OCI-LY1 (cell line): ENCODE measurements around the gene GAS2L2.
A peak's percentile ranks its signal among the peaks of the same experiment; 100 is the strongest.

Experiments used
- H2AFZ ChIP-seq: fragments of 200-600 bp; sonication (generic), shearing (Covaris generic); 2 replicates; pipeline ENCODE4 v1.6.0; 2014; ENCODE audit warnings: antibody characterized with exemption, mild to moderate bottlenecking, low read length
- H3F3A ChIP-seq: fragments of 200-600 bp; sonication (generic), shearing (Covaris generic); 2 replicates; pipeline ENCODE4 v1.6.0; 2014; ENCODE audit warnings: mild to moderate bottlenecking, antibody characterized with exemption, low read length, moderate library complexity; ENCODE audit not compliant: insufficient read depth
- H3K27ac ChIP-seq: fragments of 200-600 bp; sonication (generic); 2 replicates; pipeline ENCODE4 v1.5.1; 2014; ENCODE audit warnings: low read length, mixed run types, mild to moderate bottlenecking, low read depth; ENCODE audit not compliant: poor library complexity, severe bottlenecking
- H3K27me3 ChIP-seq: fragments of 200-600 bp; sonication (generic); 2 replicates; pipeline ENCODE4 v1.6.0; 2014; ENCODE audit warnings: antibody characterized with exemption, mild to moderate bottlenecking, low read length, moderate library complexity; ENCODE audit not compliant: insufficient read depth
- H3K36me3 ChIP-seq: fragments of 200-600 bp; sonication (generic); 2 replicates; pipeline ENCODE4 v1.6.1; 2014; ENCODE audit warnings: mild to moderate bottlenecking, antibody characterized with exemption, low read length, moderate library complexity, mixed read lengths; ENCODE audit not compliant: insufficient read depth
- H3K4me1 ChIP-seq: fragments of 200-600 bp; sonication (generic); 2 replicates; pipeline ENCODE4 v1.5.1; 2014; ENCODE audit warnings: mild to moderate bottlenecking, low read length, moderate library complexity; ENCODE audit not compliant: insufficient read depth, severe bottlenecking
- H3K4me2 ChIP-seq: fragments of 200-600 bp; sonication (generic), shearing (Covaris generic); 2 replicates; pipeline ENCODE4 v1.6.1; 2014; ENCODE audit warnings: low read length
- H3K4me3 ChIP-seq: fragments of 200-600 bp; sonication (generic); 2 replicates; pipeline ENCODE4 v1.5.1; 2014; ENCODE audit warnings: low read length, low read depth, mild to moderate bottlenecking, mixed read lengths; ENCODE audit not compliant: poor library complexity, severe bottlenecking
- H3K79me2 ChIP-seq: fragments of 200-600 bp; shearing (Covaris generic); 2 replicates; pipeline ENCODE4 v1.6.1; 2016; ENCODE audit warnings: mixed run types, low read length, mixed read lengths; ENCODE audit not compliant: insufficient read depth
- H3K9ac ChIP-seq: fragments of 200-600 bp; sonication (generic), shearing (Covaris generic); 2 replicates; pipeline ENCODE4 v1.6.1; 2014; ENCODE audit warnings: mild to moderate bottlenecking, low read length, mixed read lengths
- H3K9me2 ChIP-seq: fragments of 200-600 bp; sonication (generic), shearing (Covaris generic); 2 replicates; pipeline ENCODE4 v1.6.1; 2014; ENCODE audit warnings: low read depth, mild to moderate bottlenecking, low read length, mixed read lengths
- H3K9me3 ChIP-seq: fragments of 200-600 bp; shearing (Covaris generic); 2 replicates; pipeline ENCODE4 v1.6.1; 2014; ENCODE audit warnings: low read length, mixed read lengths
- H4K20me1 ChIP-seq: fragments of 200-600 bp; sonication (generic), shearing (Covaris generic); 2 replicates; pipeline ENCODE4 v1.6.0; 2016; ENCODE audit warnings: mild to moderate bottlenecking, low read length; ENCODE audit not compliant: insufficient read depth
- EZH2 ChIP-seq: fragments of 200-600 bp; sonication (generic), shearing (Covaris generic); IDR thresholded peaks from 2 replicates; pipeline ENCODE4 v1.8.0; 2017; ENCODE audit warnings: borderline replicate concordance, mixed run types, mild to moderate bottlenecking, antibody characterized with exemption, low read length, moderate library complexity, mixed read lengths
- TF ChIP-seq, protein P1 (sequence below): fragments of 200-600 bp; sonication (generic), shearing (Covaris generic); IDR thresholded peaks from 2 replicates; pipeline ENCODE4 v1.5.1; 2017; ENCODE audit warnings: mild to moderate bottlenecking, antibody characterized with exemption, low read length, moderate library complexity, mixed read lengths

Gene GAS2L2

DNA sequence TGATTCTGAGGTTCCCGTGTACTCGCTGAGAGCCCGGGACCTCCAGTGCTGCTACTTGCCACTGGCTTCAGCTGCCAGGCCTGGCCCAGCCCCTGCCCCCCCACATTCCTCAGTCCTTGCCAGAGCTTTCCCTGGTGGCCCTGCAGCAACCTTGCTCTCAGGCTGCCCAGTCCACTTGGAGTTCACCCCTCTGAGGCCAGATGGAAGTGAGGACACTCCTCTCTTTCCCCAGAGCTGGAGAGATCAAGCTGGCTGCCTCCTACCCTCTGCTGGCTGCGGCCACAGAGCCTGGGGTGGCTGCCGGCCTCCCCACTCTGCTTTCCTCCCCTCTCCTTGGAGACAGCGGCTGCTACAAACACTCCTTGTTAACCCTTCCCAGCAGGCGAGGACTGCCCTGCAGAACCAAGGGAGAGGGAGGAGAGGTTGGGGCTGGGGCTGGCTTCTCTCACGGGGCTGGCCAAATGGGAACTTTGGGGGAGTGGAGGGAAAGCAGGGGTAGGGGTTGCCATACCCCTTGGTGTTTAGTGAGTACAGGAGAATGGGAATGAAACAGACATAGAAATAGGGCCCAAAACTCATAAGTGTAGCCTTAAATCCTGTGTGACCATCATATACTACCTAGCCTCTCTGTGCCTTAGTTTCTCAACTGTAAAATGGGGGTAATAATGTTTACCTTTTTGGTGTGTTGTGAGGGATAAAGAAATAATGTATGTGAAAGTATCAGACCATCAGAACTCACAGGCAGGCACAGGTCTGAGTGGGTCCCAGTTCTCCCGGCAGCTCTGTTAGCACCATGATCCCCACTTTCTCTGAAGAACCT, at the start of gene GAS2L2:
GAS2L2 (minus strand) TSS at position 295 of the 820 bp plus-strand sequence. CDS start 389 bp downstream, outside the sequence.
- Histone ChIP-seq H2AFZ (no peak within 1 kb of the TSS), H3K27me3 (peaks cover 15% of the 10 kb centered on the region), H3K4me1 (peaks cover 9% of the 10 kb centered on the region), H3K36me3 (no peaks in the 10 kb centered on the region), H3K27ac (no peak within 1 kb of the TSS), H3K4me2 (no peak within 1 kb of the TSS), H3F3A (no peaks in the 10 kb centered on the region), H4K20me1 (no peaks in the 10 kb centered on the region), H3K9me2 (no peaks in the 10 kb centered on the region), H3K9ac (no peak within 1 kb of the TSS), H3K4me3 (no peak within 1 kb of the TSS), H3K9me3 (no peaks in the 10 kb centered on the region), H3K79me2 (no peaks in the 10 kb centered on the region)
- no peak for TF ChIP-seq EZH2
- TF ChIP-seq, protein P1, sequence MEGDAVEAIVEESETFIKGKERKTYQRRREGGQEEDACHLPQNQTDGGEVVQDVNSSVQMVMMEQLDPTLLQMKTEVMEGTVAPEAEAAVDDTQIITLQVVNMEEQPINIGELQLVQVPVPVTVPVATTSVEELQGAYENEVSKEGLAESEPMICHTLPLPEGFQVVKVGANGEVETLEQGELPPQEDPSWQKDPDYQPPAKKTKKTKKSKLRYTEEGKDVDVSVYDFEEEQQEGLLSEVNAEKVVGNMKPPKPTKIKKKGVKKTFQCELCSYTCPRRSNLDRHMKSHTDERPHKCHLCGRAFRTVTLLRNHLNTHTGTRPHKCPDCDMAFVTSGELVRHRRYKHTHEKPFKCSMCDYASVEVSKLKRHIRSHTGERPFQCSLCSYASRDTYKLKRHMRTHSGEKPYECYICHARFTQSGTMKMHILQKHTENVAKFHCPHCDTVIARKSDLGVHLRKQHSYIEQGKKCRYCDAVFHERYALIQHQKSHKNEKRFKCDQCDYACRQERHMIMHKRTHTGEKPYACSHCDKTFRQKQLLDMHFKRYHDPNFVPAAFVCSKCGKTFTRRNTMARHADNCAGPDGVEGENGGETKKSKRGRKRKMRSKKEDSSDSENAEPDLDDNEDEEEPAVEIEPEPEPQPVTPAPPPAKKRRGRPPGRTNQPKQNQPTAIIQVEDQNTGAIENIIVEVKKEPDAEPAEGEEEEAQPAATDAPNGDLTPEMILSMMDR: no peak

DNA sequence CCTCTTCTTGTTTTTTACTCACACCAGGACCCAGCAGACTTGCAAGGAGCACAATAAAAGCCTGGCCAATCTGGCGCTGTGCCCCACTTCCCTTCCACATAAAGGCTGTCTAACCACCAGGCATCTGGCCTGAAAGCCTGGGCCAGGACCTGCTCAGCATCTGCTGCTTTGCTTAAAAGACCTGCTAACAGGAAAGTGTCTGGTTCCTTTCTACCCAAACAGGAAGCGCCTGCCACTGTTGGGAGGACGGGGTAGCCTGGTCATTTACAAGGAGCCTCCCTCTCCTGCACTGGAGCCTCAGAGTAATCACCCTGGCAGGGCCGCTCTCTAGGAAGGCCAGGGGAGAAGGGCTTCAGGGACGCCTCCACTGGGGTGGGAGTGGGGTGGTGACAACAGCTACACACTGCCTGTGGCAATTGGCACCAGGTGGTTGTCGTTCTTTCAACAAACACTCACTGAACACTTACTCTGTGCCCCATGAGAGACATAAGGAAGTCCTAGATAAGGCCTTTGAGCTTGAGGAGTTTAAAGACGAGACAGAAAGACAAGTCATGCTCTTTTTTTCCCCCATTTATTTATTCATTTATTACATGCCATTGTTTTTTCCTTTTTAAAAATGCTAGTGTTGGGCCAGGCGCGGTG, 48.7 kb upstream of the GAS2L2 start:
- Histone ChIP-seq H3K36me3 (no peaks in the 10 kb centered on the region), H2AFZ (no peak overlapping the region), H4K20me1 (no peaks in the 10 kb centered on the region), H3K27me3 (no peaks in the 10 kb centered on the region), H3K9me3 (no peaks in the 10 kb centered on the region), H3K9ac (no peak overlapping the region), H3F3A (no peaks in the 10 kb centered on the region), H3K4me2 (no peak overlapping the region; the same call in 1 of the 2 replicates), H3K79me2 (no peaks in the 10 kb centered on the region), H3K27ac (peak overlapping the region; percentile 25), H3K4me1 (peaks cover 13% of the 10 kb centered on the region), H3K4me3 (no peak overlapping the region), H3K9me2 (no peaks in the 10 kb centered on the region)
- no peak for TF ChIP-seq EZH2
- TF ChIP-seq, protein P1: no peak

DNA sequence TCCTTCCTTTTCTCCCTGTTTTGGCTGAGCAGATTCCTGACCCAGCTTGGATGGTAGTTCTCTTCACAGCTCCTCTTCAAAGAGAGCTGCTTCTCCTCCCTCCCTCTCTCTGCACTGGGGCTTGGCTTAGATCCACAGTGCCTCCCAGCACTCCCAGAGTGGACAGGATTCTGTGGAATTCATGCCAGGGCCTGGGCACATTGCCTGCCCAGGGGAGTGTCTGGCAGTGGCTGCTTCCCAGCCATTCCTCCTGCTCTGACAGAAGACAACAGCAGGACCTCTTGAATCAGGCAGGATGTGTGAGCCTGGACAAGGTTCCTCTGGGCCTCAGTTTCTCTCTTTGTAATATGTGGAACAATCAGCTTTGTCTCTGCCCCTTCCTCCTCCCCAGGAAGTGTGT, 46.9 kb upstream of the GAS2L2 start:
- Histone ChIP-seq H3K27ac (no peak overlapping the region), H4K20me1 (no peaks in the 10 kb centered on the region), H3K4me2 (no peak overlapping the region), H3K4me1 (peaks cover 18% of the 10 kb centered on the region), H3K4me3 (no peak overlapping the region), H3K79me2 (no peaks in the 10 kb centered on the region), H3F3A (no peaks in the 10 kb centered on the region), H3K27me3 (peaks cover 8% of the 10 kb centered on the region; the same call in 1 of the 2 replicates), H3K36me3 (no peaks in the 10 kb centered on the region), H3K9me3 (no peaks in the 10 kb centered on the region), H3K9me2 (no peaks in the 10 kb centered on the region), H3K9ac (no peak overlapping the region), H2AFZ (no peak overlapping the region)
- no peak for TF ChIP-seq EZH2
